AG09319 (cell line): ENCODE data around the gene TGIF2.
"Not testable (repeated sequence)": the region's sequence is repeated elsewhere in the genome, so short reads cannot be mapped to it uniquely, and the experiment has no call there.

Source experiments
- DNase-seq: peaks from one replicate; pipeline ENCODE4 v3.0.0-alpha.2; 2010; ENCODE audit warnings: low read depth; ENCODE audit errors: extremely low read depth
- TF ChIP-seq, protein P1 (sequence below): IDR thresholded peaks from 2 replicates; pipeline ENCODE4 v1.5.1; 2011; ENCODE audit warnings: low read depth, mild to moderate bottlenecking, inconsistent platforms, low read length, moderate library complexity

TGIF2 gene

DNA sequence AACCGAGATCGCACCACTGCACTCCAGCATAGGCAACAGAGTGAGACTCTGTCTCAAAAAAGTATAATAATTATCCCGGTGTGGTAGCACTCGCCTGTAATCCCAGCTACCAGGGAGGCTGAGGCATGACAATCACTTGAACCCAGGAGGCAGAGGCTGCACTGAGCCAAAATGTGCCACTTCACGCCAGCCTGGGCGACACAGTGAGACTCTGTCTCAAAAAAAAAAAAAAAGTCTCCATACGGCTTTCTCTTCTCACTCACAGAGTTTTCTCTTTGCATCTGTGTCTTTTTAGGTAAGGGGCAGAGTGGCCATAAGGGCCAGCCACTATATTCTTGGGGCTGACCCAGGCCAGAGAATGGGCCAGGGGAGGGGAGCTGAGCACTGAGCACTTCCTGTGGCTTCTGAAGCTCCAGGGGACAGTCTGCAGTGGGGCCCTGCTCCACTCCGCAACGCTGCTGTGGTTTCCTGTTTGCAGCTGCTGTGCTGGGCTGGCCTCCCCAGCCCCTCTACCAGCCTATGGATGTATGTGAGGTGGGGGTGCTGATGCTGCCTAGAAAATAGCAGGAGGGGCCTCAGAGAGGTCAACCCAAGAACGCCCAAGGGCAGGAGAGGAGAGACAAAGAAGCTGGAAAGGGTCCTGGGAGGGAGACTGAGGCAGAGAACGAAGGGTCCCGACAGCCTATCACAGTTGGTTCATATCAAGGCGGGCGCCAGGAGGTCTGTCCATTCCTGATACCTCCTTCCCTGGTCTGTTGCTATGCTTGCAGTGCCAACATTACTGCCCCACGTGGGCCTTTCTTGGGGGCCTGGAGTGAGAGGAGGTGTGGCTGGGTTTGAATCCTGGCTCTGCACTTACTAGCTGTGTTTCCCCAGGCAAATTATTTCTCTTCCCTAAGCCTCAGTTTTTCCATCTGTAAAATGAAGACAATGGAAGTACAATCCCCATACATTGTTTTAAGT, 56.6 kb downstream of the TGIF2 start:
- no peak for DNase-seq

DNA sequence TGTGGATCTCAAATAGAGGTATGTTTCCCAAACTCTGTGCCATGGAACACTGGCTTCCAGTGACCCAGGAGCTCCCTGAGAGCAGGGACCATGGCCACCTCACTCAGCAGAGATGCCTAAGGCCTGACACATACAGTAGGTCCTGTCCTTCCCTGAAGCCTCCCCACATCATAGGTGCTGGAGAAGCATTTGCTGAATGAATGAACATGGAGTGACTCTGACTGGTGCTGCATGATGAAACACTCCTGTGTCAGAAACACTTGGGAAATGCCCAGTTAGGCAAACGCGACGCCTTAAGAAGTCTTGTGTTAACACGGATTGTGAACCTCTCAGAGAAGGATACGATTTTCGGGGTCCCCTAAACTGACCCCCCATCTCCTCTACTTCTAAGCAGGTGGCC, 58.2 kb downstream of the TGIF2 start:
- no peak for DNase-seq
- TF ChIP-seq, protein P1, sequence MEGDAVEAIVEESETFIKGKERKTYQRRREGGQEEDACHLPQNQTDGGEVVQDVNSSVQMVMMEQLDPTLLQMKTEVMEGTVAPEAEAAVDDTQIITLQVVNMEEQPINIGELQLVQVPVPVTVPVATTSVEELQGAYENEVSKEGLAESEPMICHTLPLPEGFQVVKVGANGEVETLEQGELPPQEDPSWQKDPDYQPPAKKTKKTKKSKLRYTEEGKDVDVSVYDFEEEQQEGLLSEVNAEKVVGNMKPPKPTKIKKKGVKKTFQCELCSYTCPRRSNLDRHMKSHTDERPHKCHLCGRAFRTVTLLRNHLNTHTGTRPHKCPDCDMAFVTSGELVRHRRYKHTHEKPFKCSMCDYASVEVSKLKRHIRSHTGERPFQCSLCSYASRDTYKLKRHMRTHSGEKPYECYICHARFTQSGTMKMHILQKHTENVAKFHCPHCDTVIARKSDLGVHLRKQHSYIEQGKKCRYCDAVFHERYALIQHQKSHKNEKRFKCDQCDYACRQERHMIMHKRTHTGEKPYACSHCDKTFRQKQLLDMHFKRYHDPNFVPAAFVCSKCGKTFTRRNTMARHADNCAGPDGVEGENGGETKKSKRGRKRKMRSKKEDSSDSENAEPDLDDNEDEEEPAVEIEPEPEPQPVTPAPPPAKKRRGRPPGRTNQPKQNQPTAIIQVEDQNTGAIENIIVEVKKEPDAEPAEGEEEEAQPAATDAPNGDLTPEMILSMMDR = no peak

More for the DNA sequence above, 56.6 kb downstream of the TGIF2 start:
- TF ChIP-seq, protein P1 = no peak

DNA sequence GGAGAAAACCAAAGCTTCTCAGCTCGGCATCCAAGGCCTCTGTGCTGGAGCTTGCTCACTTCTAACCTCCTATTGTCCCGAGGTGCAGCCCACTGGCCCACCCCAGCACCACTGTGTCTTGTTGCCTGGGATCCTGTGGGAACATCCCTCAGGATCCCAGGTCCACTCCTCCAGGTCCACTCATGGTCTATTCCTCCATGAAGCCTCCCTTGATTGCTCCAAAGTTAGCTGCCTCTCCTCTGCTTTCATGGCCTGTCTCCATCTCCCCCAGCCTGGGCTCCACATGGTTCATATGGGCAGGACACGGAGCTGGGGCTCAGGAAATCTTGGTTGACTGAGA, 58.7 kb downstream of the TGIF2 start:
- TF ChIP-seq, protein P1 = no peak
- DNase-seq = no peak

DNA sequence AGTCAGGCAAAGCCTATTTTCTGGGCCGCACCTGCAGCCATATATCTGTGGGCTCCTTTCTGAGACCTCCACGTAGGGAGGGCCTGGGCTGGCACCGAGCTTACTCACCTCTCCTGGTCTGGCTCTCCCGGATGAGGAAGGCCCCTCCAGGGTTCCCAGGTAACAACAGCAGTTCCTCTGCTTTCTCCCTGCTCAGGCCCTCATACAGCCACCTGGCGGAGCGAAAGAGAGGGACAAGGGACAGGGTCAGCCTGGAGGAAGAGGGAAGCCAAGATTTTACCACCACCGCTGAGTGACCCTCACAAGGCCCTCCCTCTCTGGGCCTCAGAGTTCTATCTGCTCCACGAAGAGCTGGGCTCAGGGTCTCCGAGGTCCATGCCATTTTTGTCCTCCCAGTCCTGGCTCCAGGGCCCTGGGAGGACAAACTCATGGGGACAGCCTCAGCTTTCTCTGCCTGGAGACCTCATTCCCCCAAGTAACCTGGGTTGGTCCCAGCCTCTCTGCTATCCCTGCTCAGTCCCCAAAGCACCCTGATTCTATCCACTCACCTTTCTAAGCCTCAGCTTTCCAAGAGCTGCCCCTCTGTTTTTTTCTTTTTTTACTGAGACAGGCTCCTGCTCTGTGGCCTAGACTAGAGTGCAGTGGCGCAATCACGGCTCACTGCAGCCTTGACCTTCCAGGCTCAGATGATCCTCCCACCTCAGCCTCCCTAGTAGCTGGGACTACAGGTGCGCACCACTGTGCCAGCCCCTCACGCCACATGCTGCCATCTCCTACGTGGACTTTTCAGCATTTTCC, 59.3 kb downstream of the TGIF2 start:
- no peak for DNase-seq
- TF ChIP-seq, protein P1 = no peak

DNA sequence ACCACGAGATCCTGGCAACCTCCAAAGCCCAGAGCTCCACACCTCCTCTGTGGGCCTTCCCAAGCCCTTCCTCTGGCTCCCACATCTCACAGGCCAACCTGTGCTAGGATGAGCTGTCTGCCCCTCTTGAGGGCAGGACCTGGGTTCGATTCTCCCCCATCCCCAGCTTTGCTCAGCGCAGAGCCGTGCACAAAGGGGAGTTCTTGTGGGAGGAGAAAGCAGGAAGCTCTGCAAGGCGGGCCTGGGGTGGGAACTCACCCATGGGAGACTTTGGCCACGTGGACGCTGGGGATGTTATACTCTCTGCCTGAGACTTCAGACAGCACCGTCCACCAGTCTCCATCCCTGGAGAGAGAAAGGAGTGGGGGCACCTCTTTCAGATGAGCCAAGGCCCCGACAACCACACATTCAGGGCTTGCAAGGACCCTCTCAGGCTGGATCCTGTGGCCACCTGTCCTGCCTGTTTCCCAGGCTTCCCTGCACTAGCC, 59.9 kb downstream of the TGIF2 start:
- DNase-seq = no peak
- TF ChIP-seq, protein P1 = no peak

DNA sequence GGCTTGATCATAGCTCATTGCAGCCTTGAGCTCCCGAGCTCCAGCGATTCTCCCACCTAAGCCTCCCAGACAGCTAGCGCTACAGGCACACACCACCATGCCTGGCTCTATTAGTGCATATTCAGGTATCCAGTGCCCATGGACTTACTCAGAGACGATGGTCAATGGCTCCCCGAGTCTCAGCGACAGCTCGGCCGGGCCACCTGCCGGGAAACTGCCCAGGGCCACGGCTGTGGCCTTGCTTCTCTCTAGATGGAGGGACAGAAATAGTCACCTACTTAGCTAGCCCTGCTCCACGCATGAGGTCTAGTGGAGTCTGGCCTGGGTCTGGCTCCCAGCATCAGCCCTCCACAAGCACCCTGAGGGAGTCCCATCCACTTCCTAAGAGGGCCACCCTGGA, 60.9 kb downstream of the TGIF2 start:
- DNase-seq = no peak
- TF ChIP-seq, protein P1 = no peak

DNA sequence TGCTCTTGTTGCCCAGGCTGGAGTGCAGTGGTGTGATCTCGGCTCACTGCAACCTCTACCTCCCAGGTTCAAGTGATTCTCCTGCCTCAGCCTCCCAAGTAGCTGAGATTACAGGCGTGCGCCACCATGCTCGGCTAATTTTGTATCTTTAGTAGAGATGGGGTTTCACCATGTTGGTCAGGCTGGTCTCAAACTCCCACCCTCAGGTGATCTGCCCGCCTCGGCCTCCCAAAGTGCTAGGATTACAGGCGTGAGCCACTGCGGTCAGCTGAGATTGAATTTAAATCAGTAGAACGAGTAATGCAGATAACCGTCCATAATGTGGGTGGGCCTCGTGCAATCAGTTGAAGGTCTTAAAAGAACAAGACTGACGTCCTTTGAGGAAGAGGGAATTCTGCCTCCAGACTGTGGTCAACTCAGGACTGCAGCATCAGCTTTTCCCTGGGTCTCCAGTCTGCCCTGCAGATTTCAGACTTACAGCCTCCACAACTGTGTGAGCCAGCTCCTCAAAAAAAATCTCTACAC, 65.5 kb downstream of the TGIF2 start:
- DNase-seq = not testable (repeated sequence)
